Measurements from ENCODE around the gene EPHB2.
"Not testable (repeated sequence)": the region's sequence is repeated elsewhere in the genome, so short reads cannot be mapped to it uniquely, and the experiment has no call there.

Gene EPHB2

DNA sequence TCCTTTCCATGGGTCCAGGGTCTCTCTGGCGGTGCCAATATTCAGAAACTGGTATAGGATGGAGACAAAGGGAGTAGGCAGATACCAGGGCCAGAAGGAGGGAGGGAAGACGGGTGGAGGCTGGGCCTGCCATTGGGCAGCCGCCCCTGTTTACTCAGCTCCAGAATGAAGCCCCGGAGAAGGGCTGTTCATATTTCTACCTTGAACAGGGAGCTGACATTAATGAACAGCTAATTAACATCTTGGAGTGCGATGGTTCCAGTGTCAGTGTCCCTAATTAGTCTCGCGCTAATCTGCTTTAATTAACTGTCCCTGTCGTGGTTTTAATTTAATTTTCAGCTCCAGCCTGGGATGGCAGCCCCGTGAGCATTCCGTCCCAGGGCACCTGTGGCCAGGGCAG lies 113.8 kb downstream of the EPHB2 start:
- no peak for DNase-seq

DNA sequence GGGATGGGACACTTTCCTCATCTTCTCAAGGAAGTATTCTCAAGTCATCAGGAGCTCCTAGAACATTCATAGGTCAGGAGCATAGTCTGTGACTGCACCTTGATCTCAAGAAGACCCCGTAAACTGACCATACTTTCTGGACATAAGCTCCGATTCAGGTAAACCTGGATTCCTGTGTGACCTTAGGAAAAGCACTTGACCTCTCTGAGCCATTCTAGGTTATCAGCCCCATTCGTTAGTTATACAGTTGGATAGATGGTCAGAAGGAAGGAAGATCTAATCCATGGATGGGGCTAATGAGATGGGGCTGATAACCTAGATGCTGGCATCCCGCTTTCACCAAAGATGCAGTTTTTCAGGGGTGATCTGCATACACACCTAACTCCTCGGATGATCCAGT lies 114.3 kb downstream of the EPHB2 start:
- no peak for DNase-seq

DNA sequence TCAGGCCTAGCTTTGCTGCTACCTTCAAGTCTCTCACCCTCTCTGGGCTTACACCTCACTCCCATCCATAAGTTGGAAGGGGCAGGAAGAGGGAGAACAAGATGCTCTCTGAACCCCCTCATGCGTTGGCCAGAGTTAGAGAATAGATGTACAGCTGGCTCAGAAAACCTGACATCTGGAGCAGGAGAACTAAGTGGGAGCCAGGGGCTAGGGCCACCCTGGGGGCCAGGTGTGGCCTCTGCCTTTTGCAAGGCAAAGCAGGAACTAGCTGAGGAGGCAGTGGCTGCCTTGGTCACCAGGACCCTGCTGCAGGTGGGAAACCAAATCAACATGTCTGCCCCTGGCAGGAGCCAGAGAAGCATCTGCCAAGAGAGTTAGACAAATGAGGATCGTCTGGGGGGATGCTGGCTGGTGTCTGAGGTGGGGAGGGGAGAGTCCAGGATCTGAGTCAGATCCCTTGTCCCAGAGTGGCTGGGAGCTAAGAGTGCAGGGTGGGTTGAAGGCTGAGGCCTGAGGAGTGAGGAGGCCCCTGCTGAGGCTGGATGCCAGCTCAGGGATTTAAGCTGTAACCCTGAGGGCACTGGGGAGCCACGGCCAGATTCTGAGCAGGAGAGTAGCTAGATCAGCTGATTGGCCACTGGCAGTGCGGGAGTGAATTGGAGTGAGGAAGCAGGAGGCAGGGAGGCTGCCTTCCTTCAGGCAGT lies 115.0 kb downstream of the EPHB2 start:
- no peak for DNase-seq

DNA sequence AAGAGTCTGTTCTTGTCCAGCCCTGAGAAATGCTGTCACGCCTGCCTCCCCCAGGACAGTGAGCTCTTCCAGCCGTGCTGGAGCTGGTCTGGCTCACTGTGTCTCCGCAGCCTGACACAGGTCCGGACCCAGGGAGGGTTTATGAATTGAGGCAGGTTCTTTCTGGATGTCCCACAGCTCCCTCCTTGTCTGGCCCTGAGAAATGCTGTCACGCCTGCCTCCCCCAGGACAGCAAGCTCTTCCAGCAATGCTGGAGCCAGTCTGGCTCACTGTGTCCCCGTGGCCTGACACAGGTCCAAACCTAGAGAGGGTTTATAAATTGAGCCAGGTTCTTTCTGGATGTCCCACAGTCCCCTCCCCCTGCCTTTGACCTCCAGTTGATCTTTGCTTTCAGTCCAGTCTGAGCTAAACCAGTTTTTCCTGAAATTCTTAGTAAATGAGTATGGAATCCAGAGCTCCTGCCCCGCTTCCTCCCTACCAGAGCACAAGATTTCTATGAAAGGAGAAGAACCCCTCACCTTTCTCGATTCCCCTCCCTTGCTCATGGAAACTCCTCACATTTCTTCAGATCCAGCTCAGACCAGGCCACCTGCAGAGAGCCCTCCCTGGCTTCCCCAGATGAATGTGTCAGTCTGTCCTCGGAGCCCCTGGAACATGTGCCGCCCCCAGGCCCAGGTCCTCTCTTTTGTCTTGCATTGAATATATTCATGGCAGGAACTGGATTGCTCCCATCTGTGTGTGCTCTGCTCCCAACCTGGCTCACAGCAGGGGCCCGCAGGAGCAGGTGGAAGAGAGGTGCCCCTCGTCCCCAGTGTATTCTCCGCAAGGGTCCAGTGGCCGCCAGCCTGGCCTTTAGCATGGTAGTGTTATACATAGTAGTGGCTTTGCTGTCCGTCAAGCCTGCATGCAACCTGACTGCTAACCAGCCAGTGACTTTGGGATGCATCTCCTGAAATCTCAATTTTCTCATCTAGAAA lies 116.3 kb downstream of the EPHB2 start:
- no peak for DNase-seq

DNA sequence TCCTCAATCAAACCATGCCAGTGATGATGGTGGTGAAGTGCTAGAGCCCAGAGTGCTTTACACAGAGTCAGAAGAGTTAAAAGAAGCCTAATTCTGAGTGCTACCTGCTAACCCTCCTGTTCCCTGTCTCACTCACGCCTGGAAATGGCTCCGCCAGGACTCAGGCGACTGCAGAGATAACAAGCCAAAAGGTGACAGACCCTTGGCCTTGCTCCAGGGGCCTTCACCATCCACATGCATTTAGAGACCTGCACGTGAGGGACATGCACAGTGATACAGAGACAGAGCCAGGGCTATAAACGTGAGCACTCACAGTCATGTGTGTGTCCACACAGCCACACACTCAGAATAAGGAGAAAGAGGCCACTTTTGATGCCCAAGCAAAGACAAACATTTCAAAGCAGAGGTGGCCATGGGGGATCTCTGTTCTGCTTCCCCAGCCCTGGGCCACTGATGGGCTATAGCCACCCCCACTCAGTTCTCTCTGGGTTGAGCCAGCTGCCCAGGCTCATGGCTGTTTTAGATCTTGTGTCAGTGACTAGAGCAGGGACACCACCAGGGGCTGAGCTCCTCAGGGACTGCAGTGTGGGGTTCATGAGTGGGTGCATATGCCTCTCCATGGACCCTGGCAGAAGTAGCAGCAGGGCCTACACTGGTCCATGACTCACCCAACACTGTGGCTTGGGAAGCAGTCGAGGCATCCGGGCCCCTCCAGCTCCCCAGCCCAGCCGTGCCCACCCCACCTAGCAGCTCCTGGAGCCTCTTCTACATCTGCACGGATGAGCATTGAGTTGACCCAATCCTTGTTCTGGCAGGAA lies 117.2 kb downstream of the EPHB2 start:
- DNase-seq: no peak

DNA sequence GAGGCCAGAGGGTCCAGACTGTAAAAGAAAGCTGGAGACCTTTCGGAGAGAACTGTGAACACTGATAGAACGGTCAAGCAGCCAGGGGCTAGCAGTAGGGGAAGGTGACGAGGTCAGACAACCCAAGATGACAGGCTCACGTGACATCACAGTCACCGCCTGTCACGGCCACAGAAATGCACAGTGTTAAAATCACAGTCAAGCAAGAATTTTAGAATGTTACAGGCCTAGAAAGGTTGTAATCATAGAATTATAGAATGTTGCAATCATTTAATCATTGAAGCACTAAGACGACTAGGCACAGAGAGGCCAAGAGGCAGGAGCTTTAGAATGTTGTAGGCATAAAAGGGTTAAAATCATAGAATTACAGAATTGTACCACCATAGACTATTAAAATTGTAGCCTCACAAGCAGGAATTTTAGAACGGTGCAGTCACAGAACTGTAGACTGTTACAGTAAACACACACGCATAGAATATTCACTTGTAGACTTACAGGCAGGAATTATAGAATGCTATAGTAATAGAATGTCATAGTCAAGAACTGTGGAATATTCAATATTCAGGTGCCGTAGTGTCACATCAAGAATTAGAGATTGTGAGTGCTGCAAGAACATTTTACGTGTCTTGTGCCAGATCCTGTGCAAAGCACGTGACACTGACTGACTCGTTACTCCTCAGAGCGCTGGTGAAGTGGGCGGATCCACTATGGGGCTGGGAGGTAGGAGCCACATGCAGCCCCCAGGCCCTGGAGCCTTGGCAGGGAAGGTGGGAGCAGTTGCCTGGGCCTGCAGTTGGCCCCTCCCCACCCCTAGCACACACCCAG lies 118.1 kb downstream of the EPHB2 start:
- no peak for DNase-seq

DNA sequence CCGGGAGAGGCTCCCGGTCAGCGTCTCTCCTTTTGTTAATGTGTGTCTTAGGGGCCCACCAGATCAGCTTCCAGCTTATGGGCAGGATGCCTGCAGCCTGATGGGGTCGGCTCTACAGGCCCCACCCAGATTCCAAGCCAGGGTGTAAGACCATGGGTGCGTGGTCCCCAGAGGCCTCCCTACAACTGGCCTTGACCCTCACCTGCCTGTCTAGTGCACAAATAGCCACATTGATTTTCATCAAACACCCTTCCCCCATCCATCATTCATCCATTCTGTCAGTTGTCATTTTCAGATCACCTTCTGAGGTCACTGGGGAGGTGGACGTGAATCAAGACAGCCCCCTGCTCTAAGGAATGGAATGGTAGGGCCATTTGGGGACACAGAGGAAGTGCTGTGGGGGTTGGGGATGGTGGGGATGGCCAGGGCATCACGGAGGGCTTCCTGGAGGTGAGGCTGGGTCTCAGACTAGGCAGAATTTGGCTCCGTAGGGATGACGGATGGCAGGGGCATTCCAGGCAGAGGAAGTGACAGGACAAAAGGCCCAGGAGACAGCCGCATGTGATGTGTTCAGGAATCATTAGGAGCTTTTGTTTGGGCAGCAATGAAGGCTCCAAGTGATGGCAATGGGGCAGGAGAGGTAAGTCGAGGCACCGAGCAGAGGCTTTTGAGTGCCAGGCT lies 118.8 kb downstream of the EPHB2 start:
- DNase-seq: no peak

DNA sequence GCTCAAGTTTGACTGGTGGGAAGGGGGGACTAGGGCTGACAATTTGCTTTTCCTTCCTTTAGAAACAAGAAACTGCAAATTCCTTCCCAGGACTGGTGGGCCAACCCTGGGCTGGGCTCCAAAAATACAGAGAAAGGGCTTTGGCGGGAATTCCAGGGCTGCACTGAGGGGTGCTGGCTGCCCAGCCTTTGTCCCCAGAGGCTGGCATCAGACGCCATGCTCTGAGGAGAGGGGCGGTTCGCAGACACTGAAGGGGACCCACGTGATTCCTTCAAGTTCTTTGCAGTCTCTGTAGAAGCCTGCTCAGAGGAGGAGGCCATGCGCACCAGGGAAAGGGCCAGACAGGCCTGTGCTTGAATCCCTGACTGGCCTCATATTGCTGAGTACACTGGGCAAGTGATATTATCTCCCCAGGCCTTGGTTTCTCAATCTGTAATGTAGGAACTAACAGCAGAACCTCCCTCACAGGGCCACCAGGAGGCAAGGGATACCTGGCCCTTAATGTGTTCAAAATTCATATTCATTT lies 119.5 kb downstream of the EPHB2 start:
- no peak for DNase-seq

DNA sequence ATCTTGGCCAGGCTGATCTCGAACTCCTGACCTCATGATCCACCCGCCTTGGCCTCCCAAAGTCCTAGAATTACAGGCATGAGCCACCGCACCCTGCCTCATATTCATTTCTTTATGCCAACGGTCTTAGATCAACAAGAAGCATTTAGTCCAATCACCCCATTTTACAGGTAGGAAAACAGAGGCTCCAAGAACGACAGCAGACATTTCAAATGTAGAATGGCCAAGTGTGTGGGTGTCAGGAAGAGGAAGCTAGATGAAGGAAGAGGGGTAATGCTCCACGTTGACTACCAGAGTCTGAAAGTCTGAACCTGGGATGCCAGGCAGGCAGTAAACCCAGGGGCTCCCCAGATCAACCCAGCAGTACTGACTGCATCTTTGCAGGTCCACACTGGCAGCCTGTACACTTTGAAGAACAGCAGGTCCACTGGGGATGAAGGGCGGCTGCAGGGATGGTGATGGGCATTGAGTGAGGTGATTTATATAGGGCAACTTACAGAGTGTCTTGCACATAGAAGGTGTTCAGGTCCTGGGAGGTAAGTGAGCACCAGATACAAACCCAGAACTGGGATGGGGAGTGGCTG lies 120.2 kb downstream of the EPHB2 start:
- DNase-seq: no peak

DNA sequence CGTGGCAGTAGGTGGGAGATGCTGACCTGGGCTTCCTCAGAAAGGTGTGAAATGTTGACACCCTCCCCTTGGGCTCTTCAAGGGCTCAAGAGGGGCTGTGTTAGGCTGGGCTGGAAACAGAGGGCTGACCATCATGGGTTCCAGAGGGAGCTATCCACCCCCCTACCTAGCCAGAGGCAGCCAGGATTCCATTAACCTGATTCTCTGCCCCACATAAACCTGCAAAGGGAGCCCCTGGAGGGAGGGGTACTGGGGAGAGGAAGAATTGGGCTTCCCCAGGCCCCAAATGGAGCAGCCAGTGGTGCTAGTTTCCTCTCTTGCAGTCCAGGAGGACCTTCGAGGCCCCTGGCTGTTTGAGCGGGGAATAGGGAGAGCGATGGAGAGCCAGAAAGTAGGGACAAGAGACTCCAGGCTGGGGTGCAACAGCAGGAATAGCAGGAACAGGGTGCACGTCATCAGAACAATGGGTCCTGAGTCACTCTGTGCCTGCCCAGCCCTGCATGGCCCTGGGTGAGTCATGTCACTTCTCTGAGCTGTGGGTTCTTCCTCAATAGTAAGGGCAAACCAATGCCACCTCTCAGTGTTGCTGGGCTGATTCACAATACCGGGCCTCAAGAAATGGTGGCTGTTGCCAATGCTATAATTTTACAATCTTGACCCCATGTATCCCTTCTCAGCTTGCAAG lies 121.2 kb downstream of the EPHB2 start:
- DNase-seq: no peak

DNA sequence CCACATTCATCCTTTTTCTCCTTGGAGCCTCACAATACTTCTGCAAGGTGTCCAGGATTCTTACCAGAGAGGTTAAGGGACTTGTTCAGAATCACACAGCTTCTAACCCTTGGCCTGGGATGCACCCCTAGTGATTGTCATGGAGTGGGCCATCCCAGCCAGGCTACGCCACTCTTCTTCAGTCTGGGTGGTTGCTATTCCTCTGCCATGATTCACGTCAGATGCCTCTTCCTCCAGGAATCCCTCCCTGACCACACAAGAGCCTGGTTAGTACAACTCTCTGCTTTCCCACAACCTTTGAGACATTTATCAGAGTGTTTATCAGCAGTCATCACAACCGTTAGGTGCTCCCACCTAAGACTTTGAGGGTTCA lies 121.8 kb downstream of the EPHB2 start:
- no peak for DNase-seq

DNA sequence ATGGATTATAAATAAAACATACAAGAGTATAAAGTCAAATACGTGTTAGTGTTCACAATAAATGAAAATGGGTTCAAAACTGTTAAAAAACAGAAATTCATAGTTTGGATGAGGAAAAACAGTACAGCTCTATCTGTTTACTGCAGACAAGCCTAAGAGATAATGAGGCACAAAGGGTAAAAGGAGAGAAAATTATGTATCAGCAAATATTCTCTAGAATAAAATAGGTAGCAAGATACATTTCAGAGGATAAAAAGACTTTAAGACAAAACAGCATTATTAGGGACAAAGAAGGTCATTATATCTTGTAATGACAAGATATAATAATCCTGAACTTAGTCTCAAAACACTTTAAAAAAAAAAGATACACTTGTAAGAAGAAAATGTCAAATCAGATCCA lies 123.1 kb downstream of the EPHB2 start:
- DNase-seq: no peak

DNA sequence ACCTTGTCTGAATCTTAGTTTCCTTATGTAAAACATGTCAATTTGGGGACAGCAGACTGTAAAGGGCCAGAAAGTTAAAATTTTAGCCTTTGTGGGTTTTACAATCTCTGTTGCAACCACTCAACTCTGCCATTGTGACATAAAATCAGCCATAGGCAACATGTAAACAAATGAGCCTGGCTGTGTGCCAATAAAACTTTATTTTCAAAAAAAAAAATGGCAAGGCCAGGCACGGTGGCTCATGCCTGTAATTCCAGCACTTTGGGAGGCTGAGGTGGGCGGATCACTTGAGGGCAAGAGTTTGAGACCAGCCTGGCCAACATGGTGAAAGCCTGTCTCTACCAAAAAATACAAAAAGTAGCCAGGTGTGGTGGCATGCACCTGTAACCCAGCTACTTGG lies 123.8 kb downstream of the EPHB2 start:
- not testable (repeated sequence) for DNase-seq

DNA sequence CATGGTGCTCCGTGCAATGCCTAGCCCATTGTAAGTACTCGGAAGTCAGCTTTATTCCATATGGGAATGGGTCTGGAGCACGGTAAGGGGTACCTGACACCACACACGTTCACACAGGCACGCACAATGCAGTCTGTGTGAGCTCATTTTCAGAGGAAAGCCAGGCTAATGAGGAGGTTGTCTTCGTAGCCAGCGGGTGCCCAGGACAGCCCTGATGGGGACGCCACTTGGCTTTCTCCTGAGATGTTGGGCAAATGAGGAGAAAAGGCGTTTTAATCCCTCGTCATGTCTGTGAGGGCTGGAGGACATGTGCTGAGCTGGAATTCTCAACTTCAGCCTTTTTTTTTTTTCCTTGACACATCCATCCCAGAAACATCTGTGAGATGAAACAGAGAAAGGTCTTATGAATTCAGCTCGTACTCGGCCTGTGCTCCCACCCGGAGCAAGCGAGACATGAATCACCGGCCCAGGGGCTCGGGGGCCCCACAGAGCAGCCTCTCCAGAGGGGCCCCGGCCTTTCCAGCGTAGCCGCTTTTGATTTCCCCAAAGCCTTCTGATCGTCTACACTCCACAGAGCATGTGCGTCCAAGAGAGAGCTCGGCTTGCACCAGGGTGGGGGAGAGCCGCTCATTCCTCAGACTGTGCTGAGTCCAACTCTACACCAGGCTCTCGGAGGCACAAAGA lies 125.1 kb downstream of the EPHB2 start:
- DNase-seq: no peak

DNA sequence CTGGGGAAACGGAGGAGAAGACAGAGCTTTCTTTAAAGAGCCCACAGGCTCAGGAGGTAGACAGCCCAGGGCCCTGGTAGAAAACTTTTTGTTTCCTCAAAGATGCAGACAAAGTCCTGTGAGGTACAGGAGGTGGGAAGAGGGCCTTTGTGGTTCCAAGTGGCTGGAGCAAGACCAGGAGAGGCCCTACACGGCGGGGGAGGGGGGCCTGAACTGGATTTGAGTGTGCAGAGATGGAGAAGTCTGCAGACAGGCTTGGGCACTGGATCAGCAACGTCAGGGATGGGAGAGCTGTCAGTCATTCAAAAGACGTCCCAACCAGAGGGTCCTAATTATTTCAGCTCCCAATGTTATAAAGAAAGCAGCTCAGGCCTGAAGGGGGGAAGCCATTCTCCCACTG lies 126.2 kb downstream of the EPHB2 start:
- no peak for DNase-seq

DNA sequence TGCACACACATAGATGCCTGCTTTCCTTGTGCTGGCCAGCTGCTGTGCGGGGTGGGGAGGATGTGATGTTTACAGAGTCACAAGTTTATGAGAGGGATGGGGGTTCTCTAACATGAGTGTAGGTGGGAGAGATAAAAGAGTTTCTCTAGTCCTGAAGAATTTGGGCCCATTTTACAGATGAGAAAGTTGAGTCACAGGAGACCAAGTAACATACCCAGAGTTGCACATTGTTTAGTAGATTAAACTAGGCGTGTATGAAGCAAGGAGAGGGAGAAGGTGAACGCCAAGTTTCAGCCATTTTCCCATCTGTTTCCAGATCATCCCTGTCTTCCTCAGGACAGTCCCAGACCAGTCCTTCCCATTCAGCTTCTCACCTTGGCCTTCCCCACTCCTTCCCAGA lies 126.7 kb downstream of the EPHB2 start:
- DNase-seq: no peak

DNA sequence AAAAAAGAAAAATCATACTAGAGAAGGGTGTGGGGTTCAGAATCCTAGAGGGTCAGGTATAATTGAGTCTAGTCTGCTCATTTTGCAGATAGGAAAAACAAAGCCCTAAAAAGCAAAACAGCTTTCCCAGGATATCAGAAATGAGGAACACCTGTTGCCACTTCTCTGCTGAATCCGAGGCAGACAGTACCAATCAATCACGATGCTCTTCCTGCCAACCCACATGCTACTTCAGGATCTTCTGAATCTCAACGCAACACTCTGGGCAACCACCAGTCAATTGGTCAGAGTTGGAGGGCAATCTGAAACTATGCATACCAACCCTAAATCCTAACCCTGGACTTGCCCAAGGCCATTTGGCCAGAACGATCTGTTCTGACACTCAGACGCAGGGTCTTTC lies 128.3 kb downstream of the EPHB2 start:
- no peak for DNase-seq

DNA sequence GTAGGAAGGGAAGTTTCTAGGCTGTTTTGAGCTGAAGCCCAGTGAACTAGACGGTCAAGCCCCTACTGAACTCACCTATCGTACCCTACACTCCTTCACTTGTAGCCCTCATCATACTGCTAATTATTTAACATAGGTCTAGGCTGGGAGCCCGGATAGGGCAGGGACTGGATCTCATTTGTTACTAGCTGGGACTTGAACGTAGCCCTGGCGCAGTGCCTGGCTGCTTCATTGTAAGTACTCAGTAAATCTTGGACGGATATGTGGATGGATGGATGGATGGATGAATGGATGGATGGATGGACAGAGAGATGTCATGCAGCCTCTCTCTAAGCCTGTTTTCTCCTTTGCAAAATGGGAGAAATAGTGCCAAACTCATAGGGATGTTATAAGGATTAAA lies 129.2 kb downstream of the EPHB2 start:
- DNase-seq: no peak

DNA sequence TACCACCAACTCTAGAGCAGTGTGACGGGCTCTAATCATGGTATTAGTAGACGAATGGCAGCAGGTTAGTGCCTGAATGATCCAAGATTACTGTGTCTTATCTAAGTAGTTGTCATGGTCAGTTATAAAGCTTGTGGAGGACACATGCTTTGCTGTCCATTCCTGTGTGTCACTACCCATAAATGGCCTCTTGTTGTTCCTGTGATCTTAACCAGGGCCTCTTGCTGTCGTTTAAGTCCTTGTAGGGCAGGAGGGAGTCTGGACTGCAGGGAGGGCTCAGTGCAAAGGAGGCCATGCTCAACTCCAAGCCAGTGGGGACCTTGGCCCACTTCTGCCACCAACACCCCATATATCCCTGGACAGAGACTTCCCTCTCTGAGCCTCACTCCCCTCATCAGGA lies 130.5 kb downstream of the EPHB2 start:
- no peak for DNase-seq

DNA sequence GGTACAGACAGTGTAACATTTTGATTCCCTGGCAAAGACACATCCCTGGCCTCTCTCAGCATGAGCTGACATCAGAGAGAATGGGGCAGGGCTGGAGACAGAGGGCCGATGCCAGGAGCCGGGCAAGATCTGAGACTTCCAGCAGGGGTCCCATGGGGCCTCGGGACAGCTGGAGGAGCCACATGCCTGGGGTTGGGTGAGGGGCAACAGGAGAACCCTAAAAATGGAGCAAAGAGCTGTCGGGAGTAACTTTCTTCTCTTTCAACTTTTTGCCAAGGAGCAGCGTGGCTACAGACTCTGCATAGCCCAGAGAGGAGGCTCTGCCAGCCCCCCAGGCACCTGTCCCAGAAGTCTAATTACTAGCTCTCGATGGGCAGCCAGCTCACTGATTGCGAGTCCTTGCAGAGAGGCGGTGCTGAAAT lies 131.2 kb downstream of the EPHB2 start:
- no peak for DNase-seq

Measured in DMS79 treated with DMSO at 0.1 percent for 48 hours (cell line).